Astrocyte (in vitro differentiated cells and primary cell): ENCODE data around the gene SYT2. TPM values are rescaled to one million over a fixed set of nuclear protein-coding genes. Genes with fewer than 3 reads are reported as not detected.
"Not testable (repeated sequence)": the region's sequence is repeated elsewhere in the genome, so short reads cannot be mapped to it uniquely, and the experiment has no call there.

ENCODE experiments used
- DNase-seq: peaks from one replicate; pipeline ENCODE4 v3.0.0-alpha.2; 2010; ENCODE audit warnings: low read depth
- FAIRE-seq: peaks from 2 replicates; lab custom pipeline; 2011; peaks lifted over from hg19 to GRCh38; lab: Jason Lieb, UNC
- H2AFZ ChIP-seq: 2 replicates; pipeline ENCODE4 v1.6.0; 2012; ENCODE audit warnings: low read depth, low read length, inconsistent platforms
- H3K27ac ChIP-seq: 2 replicates; pipeline ENCODE4 v1.5.1; 2011; ENCODE audit warnings: low read depth, low read length, inconsistent platforms
- H3K27me3 ChIP-seq: 2 replicates; pipeline ENCODE4 v1.6.0; 2011; ENCODE audit warnings: low read length, inconsistent platforms; ENCODE audit not compliant: insufficient read depth
- H3K36me3 ChIP-seq: 2 replicates; pipeline ENCODE4 v1.5.1; 2011; ENCODE audit warnings: low read length, inconsistent platforms; ENCODE audit not compliant: insufficient read depth
- H3K4me1 ChIP-seq: 2 replicates; pipeline ENCODE4 v1.5.1; 2011; ENCODE audit warnings: low read length, inconsistent platforms; ENCODE audit not compliant: insufficient read depth
- H3K4me2 ChIP-seq: 2 replicates; pipeline ENCODE4 v1.6.0; 2012; ENCODE audit warnings: low read length, inconsistent platforms
- H3K4me3 ChIP-seq: 2 replicates; pipeline ENCODE4 v1.5.1; 2011; ENCODE audit warnings: low read depth, mild to moderate bottlenecking, low read length, inconsistent platforms; ENCODE audit not compliant: insufficient read depth
- H3K79me2 ChIP-seq: 2 replicates; pipeline ENCODE4 v1.6.0; 2012; ENCODE audit warnings: mild to moderate bottlenecking, low read length, inconsistent platforms; ENCODE audit not compliant: insufficient read depth
- H3K9ac ChIP-seq: 2 replicates; pipeline ENCODE4 v1.6.0; 2012; ENCODE audit warnings: mild to moderate bottlenecking, low read length, inconsistent platforms
- H3K9me3 ChIP-seq: 2 replicates; pipeline ENCODE4 v1.5.1; 2012; ENCODE audit warnings: low read depth, mild to moderate bottlenecking, low read length, inconsistent platforms; ENCODE audit not compliant: insufficient read depth
- H4K20me1 ChIP-seq: 2 replicates; pipeline ENCODE4 v1.6.0; 2012; ENCODE audit warnings: low read length, inconsistent platforms; ENCODE audit not compliant: insufficient read depth
- H3K27ac Mint-ChIP-seq: one replicate; pipeline ENCODE4 v1.8.0; 2021; ENCODE audit warnings: mild to moderate bottlenecking, mixed read lengths; ENCODE audit not compliant: unreplicated experiment
- H3K27me3 Mint-ChIP-seq: one replicate; pipeline ENCODE4 v1.8.0; 2021; ENCODE audit warnings: low read depth, mixed read lengths; ENCODE audit not compliant: unreplicated experiment
- H3K36me3 Mint-ChIP-seq: one replicate; pipeline ENCODE4 v1.8.0; 2021; ENCODE audit warnings: low read depth, mixed read lengths; ENCODE audit not compliant: unreplicated experiment
- H3K4me1 Mint-ChIP-seq: one replicate; pipeline ENCODE4 v1.8.0; 2021; ENCODE audit warnings: low read depth, mixed read lengths; ENCODE audit not compliant: unreplicated experiment
- H3K4me3 Mint-ChIP-seq: one replicate; pipeline ENCODE4 v1.8.0; 2021; ENCODE audit warnings: mild to moderate bottlenecking, moderate library complexity, mixed read lengths; ENCODE audit not compliant: unreplicated experiment
- H3K9me3 Mint-ChIP-seq: one replicate; pipeline ENCODE4 v1.8.0; 2021; ENCODE audit warnings: mild to moderate bottlenecking, mixed read lengths; ENCODE audit not compliant: unreplicated experiment
- CTCF ChIP-seq: IDR thresholded peaks from 2 replicates; pipeline ENCODE4 v1.5.1; 2011; ENCODE audit warnings: low read depth, mild to moderate bottlenecking, inconsistent platforms, low read length, moderate library complexity; ENCODE audit not compliant: insufficient read depth
- EZH2 ChIP-seq: IDR thresholded peaks from 2 replicates; pipeline ENCODE4 v1.6.1; 2012; ENCODE audit warnings: mild to moderate bottlenecking, low read length, inconsistent platforms; ENCODE audit not compliant: insufficient read depth
- total RNA-seq: library from RNA; stranded (reverse); gene quantifications from 2 replicates; pipeline ENCODE4 v1.2.1, GENCODE V29; 2021

The SYT2 gene
- total RNA-seq, 1 donor from 2014 or later = 0.27 TPM

DNA sequence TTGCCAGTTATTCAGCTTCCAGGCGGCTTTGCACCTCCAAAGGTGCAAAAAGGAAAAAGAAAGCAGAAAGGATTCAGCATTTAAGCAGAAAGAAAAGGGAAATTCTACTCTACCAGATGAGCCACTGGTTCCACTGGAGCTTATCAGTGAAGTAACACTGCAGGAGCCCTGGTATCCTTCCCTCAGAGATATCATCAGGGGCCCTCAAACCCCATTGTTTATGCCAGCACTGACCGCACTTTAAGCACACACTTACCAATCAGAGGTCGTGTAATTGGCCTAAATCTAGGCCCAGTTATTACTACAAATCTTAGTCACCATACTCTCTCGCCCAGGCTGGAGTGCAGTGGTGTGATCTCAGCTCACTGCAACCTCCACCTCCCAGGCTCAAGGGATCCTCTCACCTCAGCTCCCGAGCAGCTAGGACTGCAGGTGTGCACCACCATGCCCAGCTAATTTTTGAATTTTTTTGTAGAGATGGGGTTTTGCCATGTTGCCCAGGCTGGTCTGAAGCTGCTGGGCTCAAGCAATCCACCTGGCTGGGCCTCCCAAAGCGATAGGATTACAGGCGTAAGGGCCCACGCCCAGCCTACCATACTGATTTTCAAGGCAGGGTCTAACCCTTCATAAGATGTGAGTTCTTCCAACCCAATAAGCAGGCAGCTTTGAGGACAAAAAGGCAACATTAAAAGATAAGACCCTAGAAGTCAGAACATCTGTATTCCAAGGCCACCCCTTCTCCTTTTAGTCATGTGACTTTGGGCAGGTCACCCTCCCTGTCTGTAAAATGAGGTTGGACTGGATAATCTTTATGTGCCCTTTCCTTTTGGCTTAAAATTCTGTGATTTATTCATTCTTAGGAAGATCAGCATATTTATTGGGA is 125.3 kb downstream of the SYT2 start:
- no peak for TF ChIP-seq EZH2
- TF ChIP-seq CTCF = no peak
- Histone ChIP-seq H3K4me3 (no peak overlapping the region), H2AFZ (no peak overlapping the region), H3K9me3 (no peaks in the 10 kb centered on the region), H3K27me3 (no peaks in the 10 kb centered on the region), H3K4me1 (peaks cover 45% of the 10 kb centered on the region), H3K36me3 (no peaks in the 10 kb centered on the region), H3K27ac (no peak overlapping the region), H4K20me1 (no peaks in the 10 kb centered on the region), H3K79me2 (no peaks in the 10 kb centered on the region), H3K9ac (no peak overlapping the region), H3K4me2 (no peak overlapping the region)
- peak; percentile 31 for DNase-seq
- Mint-ChIP-seq H3K36me3 (peaks cover 11% of the 10 kb centered on the region), H3K4me3 (no peak overlapping the region), H3K27me3 (no peaks in the 10 kb centered on the region), H3K9me3 (peaks cover 2% of the 10 kb centered on the region), H3K27ac (no peak overlapping the region), H3K4me1 (peaks cover 39% of the 10 kb centered on the region)
- FAIRE-seq = no peak

GRCh38 chr1:202582350-202582749 is 127.9 kb downstream of the SYT2 start:
- H3K27me3 Mint-ChIP-seq, H3K4me3 ChIP-seq, H3K4me2 ChIP-seq, DNase-seq, H3K36me3 ChIP-seq, H3K9me3 Mint-ChIP-seq, H3K4me3 Mint-ChIP-seq, H3K9ac ChIP-seq, H3K27ac ChIP-seq, H3K9me3 ChIP-seq, H3K79me2 ChIP-seq, H4K20me1 ChIP-seq, H3K27ac Mint-ChIP-seq, H3K27me3 ChIP-seq, H2AFZ ChIP-seq, FAIRE-seq: not testable (repeated sequence)
- peaks cover 36% of the 10 kb centered on the region for H3K4me1 Mint-ChIP-seq
- peaks cover 11% of the 10 kb centered on the region for H3K36me3 Mint-ChIP-seq
- peaks cover 49% of the 10 kb centered on the region for H3K4me1 ChIP-seq

- Histone ChIP-seq H3K27me3 (no peaks in the 10 kb centered on the region), H3K79me2 (no peaks in the 10 kb centered on the region), H3K27ac (peak overlapping the region; percentile 78), H4K20me1 (no peaks in the 10 kb centered on the region), H2AFZ (no peak overlapping the region), H3K36me3 (no peaks in the 10 kb centered on the region), H3K4me2 (peak overlapping the region; percentile 57), H3K9ac (peak overlapping the region; percentile 53), H3K9me3 (no peaks in the 10 kb centered on the region), H3K4me1 (peaks cover 50% of the 10 kb centered on the region), H3K4me3 (no peak overlapping the region)
- TF ChIP-seq CTCF = no peak
- no peak for TF ChIP-seq EZH2
- H3K4me1 Mint-ChIP-seq = peaks cover 26% of the 10 kb centered on the region
- H3K27me3 Mint-ChIP-seq = no peaks in the 10 kb centered on the region
- no peak overlapping the region for H3K4me3 Mint-ChIP-seq
- peaks cover 11% of the 10 kb centered on the region for H3K36me3 Mint-ChIP-seq
- no peak overlapping the region for H3K27ac Mint-ChIP-seq
- FAIRE-seq = no peak
- peaks cover 2% of the 10 kb centered on the region for H3K9me3 Mint-ChIP-seq
- no peak for DNase-seq
These were observed 129.6 kb downstream of the SYT2 start for GRCh38 chr1:202580619-202581018.
